Fibroblast of peridontal ligament (primary cell): ENCODE data around the gene LMF1.
"Not testable (repeated sequence)": the region's sequence is repeated elsewhere in the genome, so short reads cannot be mapped to it uniquely, and the experiment has no call there.

Experiments
- DNase-seq: peaks from one replicate; pipeline ENCODE4 v3.0.0-alpha.2; 2010; ENCODE audit errors: extremely low read depth

LMF1 gene

DNA sequence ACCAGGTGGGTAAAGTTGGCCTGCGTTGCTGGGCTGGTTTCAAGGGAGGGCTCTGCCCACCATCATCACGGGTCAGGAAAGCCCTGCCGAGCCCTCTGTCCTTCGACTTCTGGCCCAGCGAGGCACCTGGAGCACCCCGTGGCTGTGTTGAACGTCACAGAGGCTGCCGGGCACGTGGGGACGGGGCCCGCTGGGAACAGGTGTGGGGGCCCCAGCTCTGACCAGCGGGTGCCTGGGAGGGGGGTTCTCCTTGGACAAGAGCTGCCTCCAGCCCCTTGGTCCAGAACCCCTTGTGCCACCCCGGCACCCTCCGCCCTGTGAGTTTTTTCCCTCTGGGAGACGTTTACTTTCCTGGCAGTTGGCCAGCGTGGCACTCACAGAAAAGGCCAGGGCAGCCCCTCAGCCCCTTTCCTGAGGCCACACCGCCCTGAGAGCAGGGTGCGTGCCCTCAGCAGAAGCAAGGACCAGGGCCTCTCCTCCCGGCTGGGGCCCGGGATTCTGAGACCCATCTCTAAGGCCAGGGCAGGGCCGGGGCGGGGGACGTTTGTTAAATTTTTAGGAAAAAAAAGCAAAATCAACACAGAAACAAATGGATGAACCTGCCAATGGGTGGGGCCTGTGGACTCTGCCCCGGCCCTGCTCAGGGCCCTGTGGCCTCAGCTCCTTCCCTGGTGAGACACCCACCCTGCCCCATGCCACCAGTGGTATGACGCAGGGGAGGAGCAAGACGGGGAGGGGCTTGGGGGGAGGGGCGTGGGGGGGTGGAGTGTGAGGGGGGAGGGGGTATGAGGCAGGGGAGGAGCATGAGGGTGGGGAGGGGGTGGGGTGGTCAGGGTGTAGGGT is 139.0 kb downstream of the LMF1 start:
- no peak for DNase-seq

DNA sequence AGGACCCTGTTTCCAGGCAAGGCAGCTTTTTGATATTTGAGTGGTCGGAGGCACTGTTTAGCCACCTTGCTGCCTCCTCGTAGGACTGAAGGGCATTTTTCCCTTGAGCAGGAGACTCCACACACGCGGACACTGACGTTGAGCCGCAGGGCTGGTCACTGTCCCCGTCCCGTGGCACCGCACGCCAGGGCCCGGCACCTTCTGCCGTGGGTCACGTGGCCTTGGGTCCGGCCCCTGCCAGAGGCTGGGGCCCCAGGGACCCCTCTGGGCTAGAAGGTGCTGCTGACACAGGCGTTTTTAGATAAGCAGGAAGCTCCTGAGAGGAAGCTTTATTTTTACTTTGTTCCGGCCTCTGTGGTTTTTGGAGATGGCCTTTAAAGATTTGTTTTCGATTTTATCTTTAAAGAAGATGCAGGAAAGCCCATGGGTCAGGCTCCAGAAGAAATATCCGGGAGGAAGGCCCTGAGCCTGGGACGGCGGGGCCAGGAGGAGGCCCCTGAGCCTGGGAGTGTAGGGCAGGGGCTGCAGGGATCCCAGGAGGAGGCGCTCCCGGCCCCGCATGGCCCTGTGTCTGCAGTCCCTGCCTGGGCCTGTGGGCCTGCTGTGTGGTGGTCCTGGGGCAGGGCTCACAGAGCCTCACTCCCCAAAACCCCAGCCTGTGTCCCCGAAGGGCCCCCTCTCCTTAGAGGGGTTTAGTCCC is 139.8 kb downstream of the LMF1 start:
- DNase-seq: no peak

DNA sequence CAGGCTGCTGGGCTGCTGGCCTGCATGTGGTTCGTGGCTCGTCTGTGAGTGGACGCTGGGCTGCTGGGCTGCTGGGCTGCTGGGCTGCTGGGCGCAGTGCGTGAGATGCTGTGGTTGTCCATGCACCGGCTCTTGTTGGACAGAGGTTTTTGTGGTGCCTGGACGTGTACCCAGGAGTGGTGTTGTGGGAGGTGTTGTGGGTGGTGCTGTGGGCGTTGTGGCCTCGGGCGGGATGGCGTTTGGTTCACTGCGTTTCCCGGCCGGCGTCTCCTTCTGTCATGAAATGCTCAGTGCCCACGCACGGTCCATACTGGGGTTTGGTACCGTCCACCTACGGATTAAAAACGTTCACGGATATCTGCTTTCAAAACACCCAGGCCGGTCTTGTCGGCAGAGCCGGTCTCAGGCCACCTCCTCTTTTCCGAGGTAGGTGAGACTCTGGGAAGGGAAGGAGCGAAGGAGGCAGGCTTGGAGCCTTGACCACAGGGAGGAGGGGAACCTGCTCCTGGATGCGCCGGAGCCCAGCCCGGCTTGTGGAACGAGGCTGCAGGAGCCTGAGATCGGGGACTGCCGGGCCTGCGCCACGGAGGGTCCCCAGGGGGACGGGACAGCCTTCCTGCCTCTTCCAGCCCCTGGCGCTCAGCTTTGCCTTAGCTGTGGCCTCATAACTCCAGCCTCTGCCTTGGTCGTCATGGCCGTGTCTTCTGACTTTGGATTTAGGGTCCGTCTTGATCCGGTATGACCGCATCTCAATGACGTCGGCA is 140.5 kb downstream of the LMF1 start:
- DNase-seq: no peak

DNA sequence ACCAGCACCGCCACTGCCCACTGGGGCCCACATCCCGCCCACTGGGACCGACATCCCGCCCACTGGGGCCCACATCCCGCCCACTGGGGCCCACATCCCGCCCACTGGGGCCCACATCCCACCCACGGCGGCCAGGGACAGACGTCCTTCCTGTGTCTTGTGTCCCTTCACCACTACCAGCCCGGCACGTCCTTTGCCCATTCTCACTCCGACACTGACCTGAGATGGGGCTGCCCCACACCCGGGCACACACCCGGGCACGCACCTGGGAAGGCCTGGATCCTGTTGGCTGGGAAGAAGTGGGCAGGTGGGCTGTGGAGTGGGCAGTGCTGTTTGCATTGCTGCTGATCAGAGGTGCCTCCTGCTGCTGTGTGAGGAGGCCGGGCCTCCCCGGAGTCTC is 141.9 kb downstream of the LMF1 start:
- DNase-seq: no peak

DNA sequence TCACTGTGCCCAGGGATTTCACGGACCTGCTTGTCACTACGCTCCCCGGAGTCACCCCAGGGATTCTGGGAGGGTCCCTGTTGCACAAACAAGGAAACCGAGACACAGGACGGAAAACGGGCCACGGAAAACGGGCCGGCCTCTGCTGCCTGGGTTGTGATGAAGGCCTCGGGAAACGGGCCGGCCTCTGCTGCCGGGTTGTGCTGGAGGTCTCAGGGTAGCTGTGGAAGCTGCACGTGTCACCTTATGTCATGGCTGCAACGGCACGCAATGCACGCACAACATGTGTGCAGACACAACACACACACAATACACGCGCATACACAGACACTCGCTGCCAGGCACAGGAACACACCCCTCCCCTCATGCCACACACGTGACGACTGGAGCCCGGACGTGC is 143.3 kb downstream of the LMF1 start:
- DNase-seq: no peak

- peak; percentile 20 for DNase-seq
These were observed 145.3 kb downstream of the LMF1 start for GRCh38 chr16:825341-826061.

DNA sequence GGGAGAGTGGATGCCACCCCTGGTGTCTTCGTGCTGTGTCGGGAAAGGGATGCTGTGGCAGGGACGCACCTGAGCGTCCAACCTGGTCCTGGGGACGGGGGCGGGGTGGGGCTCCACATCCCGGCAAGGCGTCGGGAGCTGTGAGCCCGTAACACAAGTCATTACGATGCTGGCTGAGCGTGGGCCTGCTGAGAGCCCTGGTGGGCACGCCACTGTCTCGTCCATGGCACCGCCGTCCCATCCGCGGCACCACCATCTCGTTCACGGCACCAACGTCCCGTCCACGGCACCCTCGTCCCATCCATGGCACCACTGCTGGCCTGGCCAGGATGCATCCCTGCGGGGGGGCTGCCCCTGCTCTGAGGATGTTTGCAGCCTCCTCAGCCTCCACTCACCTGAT is 146.2 kb downstream of the LMF1 start:
- DNase-seq: no peak

GRCh38 chr16:824194-824593 is 146.6 kb downstream of the LMF1 start:
- DNase-seq: no peak

DNA sequence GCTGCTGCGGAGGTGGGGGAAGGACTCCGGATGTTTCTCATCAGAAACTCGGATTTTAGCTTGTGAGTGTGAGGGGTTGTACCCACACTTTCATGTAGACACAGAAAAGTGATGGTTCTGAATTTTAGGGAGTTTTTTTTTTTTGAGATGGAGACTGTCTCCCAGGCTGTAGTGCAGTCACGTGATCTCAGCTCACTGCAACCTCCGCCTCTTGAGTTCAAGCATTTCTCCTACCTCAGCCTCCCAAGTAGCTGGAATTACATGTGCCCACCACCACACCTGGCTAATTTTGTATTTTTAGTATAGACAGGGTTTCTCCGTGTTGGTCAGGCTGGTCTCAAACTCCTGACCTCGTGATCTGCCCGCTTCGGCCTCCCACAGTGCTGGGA is 147.9 kb downstream of the LMF1 start:
- no peak for DNase-seq

GRCh38 chr16:822174-822908 is 148.4 kb downstream of the LMF1 start:
- DNase-seq: no peak

DNA sequence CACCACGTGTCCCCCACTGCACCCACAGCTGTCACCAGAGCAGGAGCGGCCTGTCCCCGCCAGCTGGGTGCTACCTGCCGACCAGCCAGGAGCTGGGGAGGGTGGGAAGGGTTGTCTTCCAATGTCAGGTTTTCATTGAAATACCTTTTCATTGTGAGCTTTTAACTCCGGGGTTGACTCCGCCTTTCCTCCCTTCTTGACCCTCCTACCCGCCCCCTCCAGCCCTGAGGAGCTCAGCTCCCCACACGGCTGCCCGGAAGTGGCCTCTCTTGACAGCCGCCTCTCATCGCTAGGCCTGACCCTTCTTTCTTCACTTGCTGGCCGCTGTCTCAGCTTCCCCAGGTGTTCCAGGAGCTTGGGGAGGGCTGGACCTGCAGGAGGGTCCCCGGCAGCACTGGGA is 149.0 kb downstream of the LMF1 start:
- DNase-seq: no peak

DNA sequence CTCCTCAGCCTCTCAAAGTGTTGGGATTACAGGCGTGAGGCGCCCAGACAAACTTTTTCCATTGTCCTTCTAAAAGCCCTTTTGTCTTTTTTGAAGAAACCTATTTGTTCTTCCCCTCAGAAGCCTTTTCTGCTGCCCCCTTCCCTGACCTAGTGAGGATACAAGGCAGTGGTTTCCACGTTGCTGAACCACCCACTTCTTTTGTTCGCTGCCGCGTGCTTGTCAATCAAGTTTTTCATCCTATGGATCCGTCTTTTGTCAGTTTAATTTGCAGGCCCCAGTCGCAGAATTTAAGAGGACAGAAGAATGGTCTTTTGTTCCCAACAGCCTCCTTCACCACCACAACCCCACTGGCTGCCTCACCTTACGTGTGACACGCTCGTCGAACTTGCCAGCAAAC is 150.0 kb downstream of the LMF1 start:
- no peak for DNase-seq

DNA sequence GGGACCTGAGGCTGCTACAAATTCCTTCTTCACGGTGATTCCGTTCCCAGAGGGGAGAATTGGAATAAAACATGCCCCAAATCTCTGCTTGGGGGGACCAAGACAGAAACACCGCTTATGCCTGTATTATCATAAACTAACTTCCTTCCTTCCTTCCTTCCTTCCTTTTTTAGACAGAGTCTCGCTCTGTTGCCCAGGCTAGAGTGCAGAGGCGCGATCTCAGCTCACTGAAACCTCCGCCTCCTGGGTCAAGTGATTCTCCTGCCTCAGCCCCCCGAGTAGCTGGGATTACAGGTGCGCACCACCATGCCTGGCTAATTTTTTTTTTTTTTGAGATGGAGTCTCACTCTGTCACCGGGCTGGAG is 150.8 kb downstream of the LMF1 start:
- DNase-seq: not testable (repeated sequence)

DNA sequence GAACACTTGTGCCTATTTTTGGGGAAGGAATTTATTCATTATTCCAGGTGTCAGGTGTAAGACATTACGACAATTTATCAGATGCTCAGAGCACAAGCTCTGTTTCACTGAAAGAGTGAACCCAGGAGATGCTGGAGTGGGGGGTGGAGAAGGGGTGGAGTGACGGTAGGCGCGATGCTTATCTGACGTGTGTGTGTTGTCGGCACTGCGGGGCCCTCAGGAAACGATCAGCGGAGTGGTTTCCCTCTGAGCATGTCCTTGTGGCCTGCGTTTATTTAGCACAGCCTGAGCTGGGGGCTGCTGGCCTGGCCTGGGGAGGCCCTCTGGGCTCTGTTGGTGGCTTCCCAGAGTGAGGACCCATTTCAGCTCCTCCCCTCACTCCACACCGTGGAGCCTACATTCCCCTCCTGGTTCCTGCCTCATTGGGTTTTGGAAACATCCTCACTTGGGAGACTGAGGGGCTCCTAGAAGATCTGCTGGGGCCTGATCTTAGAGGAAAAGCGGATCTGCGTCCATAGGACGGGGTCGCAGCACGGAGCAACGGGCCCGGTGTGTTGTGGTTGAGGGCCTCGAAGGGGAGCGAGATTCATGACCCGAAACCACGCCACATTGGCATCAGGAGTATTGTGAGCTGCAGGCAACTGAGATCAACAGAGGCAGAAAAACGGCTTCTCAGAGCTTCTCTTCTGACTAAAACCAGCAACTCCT is 151.3 kb downstream of the LMF1 start:
- DNase-seq: no peak

DNA sequence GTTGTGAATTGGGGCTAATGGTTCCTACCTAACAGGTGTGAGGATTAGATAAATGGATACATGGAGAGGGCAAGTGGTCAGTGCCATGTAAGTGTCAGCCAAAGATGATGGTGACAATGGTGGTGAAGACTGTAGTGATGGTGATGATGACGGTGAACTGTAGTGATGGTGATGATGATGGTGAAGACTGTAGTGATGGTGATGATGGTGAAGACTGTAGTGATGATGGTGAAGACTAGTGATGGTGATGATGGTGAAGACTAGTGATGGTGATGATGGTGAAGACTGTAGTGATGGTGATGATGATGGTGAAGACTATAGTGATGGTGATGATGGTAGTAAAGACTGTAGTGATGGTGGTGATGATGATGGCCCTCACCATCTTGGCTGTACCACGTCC is 152.2 kb downstream of the LMF1 start:
- no peak for DNase-seq

DNA sequence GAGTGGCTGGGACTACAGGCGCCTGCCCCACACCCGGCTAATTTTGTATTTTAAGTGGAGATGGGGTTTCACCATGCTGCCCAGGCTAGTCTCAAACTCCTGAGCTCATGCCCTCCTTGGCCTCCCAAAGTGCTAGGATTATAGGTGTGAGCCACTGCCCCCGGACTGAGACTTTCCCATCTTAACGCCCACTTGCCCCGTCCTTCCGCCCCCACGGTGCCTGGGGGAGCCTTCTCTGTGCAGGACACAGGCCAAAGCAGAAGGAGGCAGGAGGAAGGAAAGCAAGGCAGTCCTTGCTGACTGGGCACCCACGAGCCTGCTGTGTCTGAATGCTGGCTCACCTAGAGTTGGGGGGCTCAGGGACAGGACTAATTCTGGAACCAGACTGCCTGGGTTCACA is 152.7 kb downstream of the LMF1 start:
- no peak for DNase-seq

DNA sequence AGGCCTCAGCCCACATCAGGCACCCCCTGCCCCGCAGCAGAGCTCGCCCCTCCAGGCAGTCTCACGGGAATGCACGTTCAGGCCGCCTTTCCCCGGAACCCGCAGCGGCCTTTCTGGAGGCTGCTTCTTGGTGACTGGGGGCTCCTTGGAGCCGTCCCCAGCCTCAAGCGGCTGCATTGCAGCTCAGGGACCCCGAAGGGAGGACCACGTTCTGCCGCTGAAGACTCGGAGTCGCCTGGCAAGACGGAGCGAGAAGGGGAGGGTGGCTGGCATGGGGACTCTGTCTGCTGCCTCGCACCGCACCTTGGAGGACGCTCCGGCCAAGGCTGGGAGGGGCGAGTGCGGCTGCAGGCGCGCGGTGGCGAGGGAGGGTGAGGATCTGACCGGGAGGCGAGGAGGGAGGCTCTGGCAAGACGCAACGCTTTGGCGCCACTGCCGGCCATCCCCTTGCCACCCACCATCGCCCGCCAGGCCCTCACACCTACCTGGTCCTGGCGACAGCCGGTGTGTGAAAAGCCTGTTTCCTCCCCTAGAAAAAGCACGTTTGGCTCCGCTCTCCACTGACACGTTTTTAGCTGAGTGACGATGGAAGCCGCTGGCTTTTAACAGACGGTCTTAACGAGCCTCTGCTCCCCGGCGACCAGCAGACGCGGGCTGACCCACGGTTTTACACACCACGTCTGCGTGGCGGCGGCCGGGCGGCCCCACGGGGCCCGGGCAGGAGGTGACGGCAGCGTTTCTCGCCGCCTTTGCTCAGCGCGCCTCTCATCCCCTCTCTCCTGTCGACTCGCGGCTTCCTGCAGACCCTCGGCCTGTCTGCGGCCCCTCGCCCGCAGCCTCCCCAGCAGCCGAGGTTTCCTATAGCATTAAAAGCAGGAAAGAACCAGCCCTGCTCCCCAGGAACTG is 153.5 kb downstream of the LMF1 start:
- no peak for DNase-seq

DNA sequence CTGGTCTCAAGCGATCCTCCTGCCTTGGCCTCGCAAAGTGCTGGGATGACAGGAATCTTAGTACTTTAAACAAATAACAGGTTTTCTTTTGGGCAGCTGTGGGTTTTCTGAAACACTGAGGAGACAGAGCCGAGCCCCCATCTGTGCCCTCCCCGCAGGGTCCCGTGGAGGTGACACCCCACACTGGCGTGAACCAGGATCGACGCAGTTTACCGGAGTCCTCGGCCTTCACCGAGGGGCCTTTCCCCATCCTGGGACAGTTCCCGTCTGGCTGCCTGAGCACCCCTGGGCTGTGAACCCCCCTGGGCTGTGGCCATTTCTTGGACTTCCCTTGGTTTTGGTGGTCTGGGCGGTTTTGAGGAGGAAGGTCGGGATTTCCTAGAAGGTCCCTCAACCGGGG is 154.9 kb downstream of the LMF1 start:
- no peak for DNase-seq

- peak; percentile 23 for DNase-seq
These were observed 155.8 kb downstream of the LMF1 start for GRCh38 chr16:814974-815373.
